ENCODE measurements around the gene TSPAN17. TPM values are rescaled to one million over a fixed set of nuclear protein-coding genes. Genes with fewer than 3 reads are reported as not detected.
A peak's percentile ranks its signal among the peaks of the same experiment; 100 is the strongest.

TSPAN17 gene
- total RNA-seq, 1 experiment from 2014 or later: 50.1 TPM

- no peak for ATAC-seq
- BruUV-seq (replicated peaks): no TSS peak
- peak overlapping the region; percentile 84 for H3K9ac ChIP-seq (ENCODE audit: low read length)
- H3K79me2 ChIP-seq (ENCODE audit: insufficient read depth, low read length): peaks cover 28% of the 10 kb centered on the region
- peak overlapping the region; percentile 86 to 89 for H3K4me3 ChIP-seq (replicated peaks in 1 of 2; ENCODE audit: low read depth in 1 of 2, low read length in 2 of 2)
- intact Hi-C loops (cut with micrococcal nuclease): no loop called here
- H3K9me2 ChIP-seq (ENCODE audit: insufficient read depth): no peaks in the 10 kb centered on the region
- H3K27ac ChIP-seq (ENCODE audit: low read depth, low read length): peak overlapping the region; percentile 63; the same call in 1 of the 2 replicates
- no peaks in the 10 kb centered on the region for H3K27me3 ChIP-seq (ENCODE audit: insufficient read depth, low read length)
- H3K9me3 ChIP-seq (ENCODE audit: control insufficient read depth in 1 of 2, insufficient read depth in 1 of 2, low read depth in 1 of 2, low read length in 2 of 2): no peaks in the 10 kb centered on the region
- H3K4me1 ChIP-seq (ENCODE audit: control insufficient read depth in 1 of 2, insufficient read depth in 2 of 2, low read length in 2 of 2): peaks cover 20 to 44% of the 10 kb centered on the region in 2 experiments
- DNase-seq (ENCODE audit: low read depth, low spot score): no peak
- ChIA-PET CTCF (interaction anchor here (2.0 to 2.2 kb wide), 2 partner anchors 12 to 918 kb away, joined by 4 to 11 read pairs; no protein-coding TSS in a partner anchor), RAD21 (ENCODE audit: low non-redundant PET in 1 of 2, low total read pairs in 2 of 2, uncharacterized antibody in 2 of 2, unreplicated experiment in 2 of 2) (no interaction called here), POLR2A (no interaction called here)
- H3K4me2 ChIP-seq (ENCODE audit: low read length): peak overlapping the region; percentile 94
- H4K20me1 ChIP-seq (ENCODE audit: insufficient read depth): no peaks in the 10 kb centered on the region
- TF ChIP-seq JUND (IDR thresholded peaks at IDR 0.05) (no peak), CTCF (IDR thresholded peaks at IDR 0.05 in 2 of 3, conservative IDR thresholded peaks at IDR 0.05 in 1 of 3; ENCODE audit: borderline replicate concordance in 1 of 3, insufficient read depth in 1 of 3, low read depth in 2 of 3, low read length in 2 of 3) (no peak), FOSL1 (IDR thresholded peaks at IDR 0.05; ENCODE audit: low read depth) (no peak), SP1 (IDR thresholded peaks at IDR 0.05; ENCODE audit: low read depth) (no peak), RAD21 (IDR thresholded peaks at IDR 0.05; ENCODE audit: low read depth) (no peak), ATF3 (IDR thresholded peaks at IDR 0.05) (no peak), SRF (IDR thresholded peaks at IDR 0.05; ENCODE audit: low read depth) (no peak), POLR2AphosphoS5 (IDR thresholded peaks at IDR 0.05; ENCODE audit: low read depth, low read length) (no peak), EZH2 (IDR thresholded peaks at IDR 0.05) (no peak), EZH2phosphoT487 (IDR thresholded peaks at IDR 0.05; ENCODE audit: borderline replicate concordance) (no peak), YY1 (IDR thresholded peaks at IDR 0.05; ENCODE audit: extremely low read depth, insufficient replicate concordance, low read depth, low read length) (no peak), CEBPB (IDR thresholded peaks at IDR 0.05; ENCODE audit: low read depth) (no peak), EGR1 (IDR thresholded peaks at IDR 0.05; ENCODE audit: low read depth) (no peak), POLR2A (IDR thresholded peaks at IDR 0.05; ENCODE audit: borderline replicate concordance, extremely low read depth, insufficient read depth, insufficient read length) (no peak)
- H3K36me3 ChIP-seq (ENCODE audit: control insufficient read depth in 1 of 2, insufficient read depth in 2 of 2, low read length in 2 of 2): no peaks in the 10 kb centered on the region; a peak in 1 of 4 replicates
- H2AFZ ChIP-seq (ENCODE audit: low read depth, low read length, poor library complexity, severe bottlenecking): no peak overlapping the region
Observed at GRCh38 chr5:176648474-176649194, 1.4 kb downstream of the TSPAN17 start.

All from HCT116 (cell line).